ENCODE measurements around the gene TIMM44. TPM values are rescaled to one million over a fixed set of nuclear protein-coding genes. Genes with fewer than 3 reads are reported as not detected.

Gene TIMM44
- total RNA-seq, 2 donors from 2014 or later, result 91.2 to 112 TPM

GRCh38 chr19:7981661-7982060 lies 38.2 kb upstream of the TIMM44 start:
- no peak for ATAC-seq (replicated peaks in 1 of 2)
- H3K27ac Mint-ChIP-seq, result no peak overlapping the region
- H3K9me3 Mint-ChIP-seq, result no peaks in the 10 kb centered on the region
- H3K36me3 Mint-ChIP-seq (ENCODE audit: insufficient read depth in 2 of 2), result peaks cover 0 to 2% of the 10 kb centered on the region in 2 donors
- H3K4me3 Mint-ChIP-seq, result no peak overlapping the region
- H3K4me1 Mint-ChIP-seq (ENCODE audit: low read depth), result no peaks in the 10 kb centered on the region
- DNase-seq, result no peak
- H3K27me3 Mint-ChIP-seq (ENCODE audit: low read depth), result no peaks in the 10 kb centered on the region

GRCh38 chr19:7981199-7981598 lies 37.7 kb upstream of the TIMM44 start:
- Mint-ChIP-seq H3K27ac (no peak overlapping the region), H3K36me3 (ENCODE audit: insufficient read depth in 2 of 2) (peaks cover 0 to 2% of the 10 kb centered on the region in 2 donors), H3K9me3 (no peaks in the 10 kb centered on the region), H3K4me1 (ENCODE audit: low read depth) (no peaks in the 10 kb centered on the region), H3K4me3 (no peak overlapping the region), H3K27me3 (ENCODE audit: low read depth) (no peaks in the 10 kb centered on the region)
- ATAC-seq (replicated peaks in 1 of 2), result no peak
- DNase-seq, result no peak

- Mint-ChIP-seq H3K27me3 (ENCODE audit: low read depth) (no peaks in the 10 kb centered on the region), H3K4me3 (no peak overlapping the region), H3K4me1 (ENCODE audit: low read depth) (no peaks in the 10 kb centered on the region), H3K9me3 (no peaks in the 10 kb centered on the region), H3K36me3 (ENCODE audit: insufficient read depth in 2 of 2) (peaks cover 0 to 2% of the 10 kb centered on the region in 2 donors), H3K27ac (no peak overlapping the region)
- DNase-seq (no peak), ATAC-seq (replicated peaks in 1 of 2) (no peak)
Observed at GRCh38 chr19:7980635-7981121, 37.2 kb upstream of the TIMM44 start.

GRCh38 chr19:7980168-7980567 lies 36.7 kb upstream of the TIMM44 start:
- peaks cover 0 to 4% of the 10 kb centered on the region in 2 donors for H3K36me3 Mint-ChIP-seq (ENCODE audit: insufficient read depth in 2 of 2)
- H3K4me3 Mint-ChIP-seq, result no peak overlapping the region
- no peaks in the 10 kb centered on the region for H3K27me3 Mint-ChIP-seq (ENCODE audit: low read depth)
- no peak for ATAC-seq (replicated peaks in 1 of 2)
- H3K27ac Mint-ChIP-seq, result no peak overlapping the region
- no peaks in the 10 kb centered on the region for H3K4me1 Mint-ChIP-seq (ENCODE audit: low read depth)
- DNase-seq, result no peak
- no peaks in the 10 kb centered on the region for H3K9me3 Mint-ChIP-seq

GRCh38 chr19:7979559-7979958 lies 36.1 kb upstream of the TIMM44 start:
- no peak for ATAC-seq (replicated peaks in 1 of 2)
- H3K36me3 Mint-ChIP-seq (ENCODE audit: insufficient read depth in 2 of 2), result peaks cover 0 to 4% of the 10 kb centered on the region in 2 donors

GRCh38 chr19:7979011-7979410 lies 35.5 kb upstream of the TIMM44 start:
- Mint-ChIP-seq H3K36me3 (ENCODE audit: insufficient read depth in 2 of 2) (peaks cover 0 to 6% of the 10 kb centered on the region in 2 donors), H3K9me3 (no peaks in the 10 kb centered on the region), H3K27ac (no peak overlapping the region), H3K4me3 (no peak overlapping the region), H3K4me1 (ENCODE audit: low read depth) (no peaks in the 10 kb centered on the region), H3K27me3 (ENCODE audit: low read depth) (no peaks in the 10 kb centered on the region)
- DNase-seq, result no peak
- ATAC-seq (replicated peaks in 1 of 2), result no peak

More at GRCh38 chr19:7979559-7979958, 36.1 kb upstream of the TIMM44 start:
- Mint-ChIP-seq H3K27me3 (ENCODE audit: low read depth) (no peaks in the 10 kb centered on the region), H3K4me3 (no peak overlapping the region), H3K9me3 (no peaks in the 10 kb centered on the region), H3K27ac (no peak overlapping the region), H3K4me1 (ENCODE audit: low read depth) (no peaks in the 10 kb centered on the region)
- no peak for DNase-seq

- H3K4me1 Mint-ChIP-seq (ENCODE audit: low read depth), result no peaks in the 10 kb centered on the region
- no peak for ATAC-seq (replicated peaks in 1 of 2)
- H3K9me3 Mint-ChIP-seq, result no peaks in the 10 kb centered on the region
- H3K27ac Mint-ChIP-seq, result no peak overlapping the region
- no peak for DNase-seq
- peaks cover 0 to 10% of the 10 kb centered on the region in 2 donors for H3K36me3 Mint-ChIP-seq (ENCODE audit: insufficient read depth in 2 of 2)
- no peak overlapping the region for H3K4me3 Mint-ChIP-seq
- no peaks in the 10 kb centered on the region for H3K27me3 Mint-ChIP-seq (ENCODE audit: low read depth)
Observed at GRCh38 chr19:7978179-7978825, 34.8 kb upstream of the TIMM44 start.

- Mint-ChIP-seq H3K36me3 (ENCODE audit: insufficient read depth in 2 of 2) (peaks cover 0 to 10% of the 10 kb centered on the region in 2 donors), H3K27ac (no peak overlapping the region), H3K4me1 (ENCODE audit: low read depth) (no peaks in the 10 kb centered on the region), H3K4me3 (no peak overlapping the region), H3K27me3 (ENCODE audit: low read depth) (no peaks in the 10 kb centered on the region), H3K9me3 (no peaks in the 10 kb centered on the region)
- DNase-seq (no peak), ATAC-seq (replicated peaks in 1 of 2) (no peak)
Observed at GRCh38 chr19:7977723-7978040, 34.2 kb upstream of the TIMM44 start.

GRCh38 chr19:7977021-7977722 lies 33.7 kb upstream of the TIMM44 start:
- H3K9me3 Mint-ChIP-seq, result no peaks in the 10 kb centered on the region
- DNase-seq, result no peak

GRCh38 chr19:7976461-7976860 lies 33.0 kb upstream of the TIMM44 start:
- Mint-ChIP-seq H3K4me3 (no peak overlapping the region), H3K27me3 (ENCODE audit: low read depth) (no peaks in the 10 kb centered on the region), H3K9me3 (no peaks in the 10 kb centered on the region), H3K36me3 (ENCODE audit: insufficient read depth in 2 of 2) (peaks cover 0 to 10% of the 10 kb centered on the region in 2 donors), H3K27ac (no peak overlapping the region), H3K4me1 (ENCODE audit: low read depth) (no peaks in the 10 kb centered on the region)
- ATAC-seq (replicated peaks in 1 of 2) (no peak), DNase-seq (no peak)

More at GRCh38 chr19:7977021-7977722, 33.7 kb upstream of the TIMM44 start:
- H3K4me1 Mint-ChIP-seq (ENCODE audit: low read depth), result no peaks in the 10 kb centered on the region
- no peaks in the 10 kb centered on the region for H3K27me3 Mint-ChIP-seq (ENCODE audit: low read depth)
- H3K4me3 Mint-ChIP-seq, result no peak overlapping the region
- no peak overlapping the region for H3K27ac Mint-ChIP-seq
- peaks cover 0 to 10% of the 10 kb centered on the region in 2 donors for H3K36me3 Mint-ChIP-seq (ENCODE audit: insufficient read depth in 2 of 2)
- no peak for ATAC-seq (replicated peaks in 1 of 2)

GRCh38 chr19:7975037-7975436 lies 31.6 kb upstream of the TIMM44 start:
- no peaks in the 10 kb centered on the region for H3K9me3 Mint-ChIP-seq
- DNase-seq (no peak), ATAC-seq (replicated peaks in 1 of 2) (no peak)
- no peaks in the 10 kb centered on the region for H3K4me1 Mint-ChIP-seq (ENCODE audit: low read depth)
- no peak overlapping the region for H3K4me3 Mint-ChIP-seq
- H3K27me3 Mint-ChIP-seq (ENCODE audit: low read depth), result no peaks in the 10 kb centered on the region
- H3K36me3 Mint-ChIP-seq (ENCODE audit: insufficient read depth in 2 of 2), result peaks cover 0 to 10% of the 10 kb centered on the region in 2 donors
- H3K27ac Mint-ChIP-seq, result no peak overlapping the region

- Mint-ChIP-seq H3K4me3 (no peak overlapping the region), H3K36me3 (ENCODE audit: insufficient read depth in 2 of 2) (peaks cover 0 to 10% of the 10 kb centered on the region in 2 donors), H3K27ac (no peak overlapping the region), H3K4me1 (ENCODE audit: low read depth) (no peaks in the 10 kb centered on the region), H3K27me3 (ENCODE audit: low read depth) (no peaks in the 10 kb centered on the region), H3K9me3 (no peaks in the 10 kb centered on the region)
- ATAC-seq (replicated peaks in 1 of 2) (no peak), DNase-seq (no peak)
Observed at GRCh38 chr19:7973883-7974282, 30.4 kb upstream of the TIMM44 start.

GRCh38 chr19:7971553-7972520 lies 28.4 kb upstream of the TIMM44 start:
- Mint-ChIP-seq H3K9me3 (no peaks in the 10 kb centered on the region), H3K27me3 (ENCODE audit: low read depth) (no peaks in the 10 kb centered on the region), H3K4me1 (ENCODE audit: low read depth) (no peaks in the 10 kb centered on the region), H3K4me3 (no peak overlapping the region), H3K36me3 (ENCODE audit: insufficient read depth in 2 of 2) (peaks cover 0 to 10% of the 10 kb centered on the region in 2 donors), H3K27ac (no peak overlapping the region)
- no peak for ATAC-seq (replicated peaks in 1 of 2)
- DNase-seq, result no peak

Data from activated T-cell treated with anti-CD3 and anti-CD28 coated beads, Interleukin-2, amount 50 U/mL, for 72 hours (primary cell).